Ecto neural progenitor cell (in vitro differentiated cells): ENCODE results near the gene CCNL2.

ENCODE experiments used
- DNase-seq: peaks from one replicate; pipeline ENCODE4 v3.0.0-alpha.2; 2018; ENCODE audit warnings: low spot score

The CCNL2 gene

DNA sequence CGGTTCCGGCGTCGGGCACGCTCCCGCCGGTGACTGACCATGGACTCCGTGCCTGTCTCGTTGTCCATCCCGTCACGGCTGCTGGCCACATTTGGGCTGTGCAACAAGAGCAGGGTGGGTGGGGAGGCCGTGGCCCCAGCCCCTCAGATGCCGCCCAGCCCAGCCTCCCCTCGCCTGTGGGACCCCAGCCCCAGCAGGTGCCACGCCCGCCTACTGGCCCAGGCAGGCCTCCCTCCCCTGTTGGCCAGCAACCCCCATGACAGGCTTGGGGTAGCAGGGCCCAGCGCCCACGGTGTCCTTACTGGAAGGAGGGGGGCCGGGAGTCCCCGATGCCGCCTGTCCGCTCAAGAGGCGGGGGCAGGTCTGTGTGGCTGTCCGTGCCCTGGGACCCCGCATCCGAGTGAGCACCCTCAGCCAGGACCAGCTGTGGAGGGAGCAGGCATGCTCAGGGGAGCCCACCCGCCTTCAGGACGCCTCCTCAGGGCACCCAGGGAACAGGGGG, 57.0 kb downstream of the CCNL2 start:
- no peak for DNase-seq

DNA sequence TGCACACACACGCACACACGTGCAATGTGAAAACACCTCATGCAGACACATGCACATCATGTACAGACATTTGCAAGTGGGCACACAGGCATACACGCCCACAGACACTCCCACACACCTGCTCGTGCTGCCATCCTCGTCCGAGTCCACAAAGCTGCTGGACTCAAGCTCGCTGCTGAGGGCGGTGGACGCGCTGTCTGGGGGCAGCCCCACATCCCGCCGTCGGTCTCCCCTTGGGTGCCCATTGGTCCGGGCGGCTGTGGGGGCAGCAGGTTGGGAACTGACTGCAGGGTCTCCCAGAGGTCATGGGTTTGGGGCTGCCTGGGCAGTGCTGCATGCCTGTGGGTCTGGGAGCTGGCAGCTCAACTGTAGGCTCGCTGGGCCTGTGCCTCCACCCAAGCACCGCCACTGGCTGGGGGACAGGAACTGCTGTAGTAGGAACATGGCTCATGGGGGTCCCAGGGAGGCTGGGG, 57.5 kb downstream of the CCNL2 start:
- DNase-seq: no peak

DNA sequence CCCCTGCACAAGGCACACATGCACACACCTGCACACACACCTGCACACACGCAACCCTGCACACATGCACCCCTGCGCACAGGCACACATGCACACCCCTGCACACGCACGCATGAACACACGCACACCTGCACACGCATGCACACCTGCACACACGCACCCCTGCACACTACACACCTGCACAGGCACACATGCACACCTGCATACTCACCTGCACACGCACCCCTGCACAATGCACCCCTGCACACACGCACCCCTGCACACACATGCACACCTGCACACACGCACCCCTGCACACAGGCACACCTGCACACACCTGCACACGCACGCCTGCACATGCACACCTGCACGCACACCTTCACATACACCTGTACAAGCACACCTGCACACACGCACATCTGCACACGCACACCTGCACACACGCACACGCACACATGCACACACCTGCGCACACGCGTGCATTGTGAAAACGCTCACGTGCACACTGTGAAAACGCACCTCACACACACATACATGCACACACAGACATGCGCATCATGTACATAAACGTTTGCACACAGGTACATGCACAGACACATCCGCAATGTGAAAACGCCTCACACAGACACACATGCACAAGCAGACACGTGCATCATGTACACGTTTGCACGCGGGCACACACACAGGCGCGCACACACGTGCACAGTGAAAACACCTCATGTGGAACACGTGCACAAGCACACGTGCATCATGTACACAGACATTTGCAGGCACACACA, 58.2 kb downstream of the CCNL2 start:
- no peak for DNase-seq

DNA sequence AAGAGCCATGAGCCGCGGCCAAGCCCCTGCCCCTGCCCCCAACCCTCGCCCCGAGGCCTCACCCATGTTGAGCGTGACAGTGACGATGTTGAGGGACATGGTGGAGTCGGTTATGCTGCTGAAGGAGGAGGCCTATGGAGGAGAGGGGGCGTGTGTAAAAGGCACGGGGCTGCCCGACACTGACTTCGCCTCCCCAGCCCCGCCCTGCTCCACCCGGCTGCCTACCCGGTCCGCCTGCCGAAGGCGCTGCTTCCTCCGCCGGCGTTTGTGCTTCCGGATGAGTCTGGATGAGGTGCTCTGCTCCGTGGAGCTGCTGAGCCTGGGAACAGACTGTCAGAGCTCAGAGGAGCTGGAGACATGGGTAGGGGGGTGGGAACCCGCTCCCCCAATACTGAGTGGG, 59.0 kb downstream of the CCNL2 start:
- no peak for DNase-seq

DNA sequence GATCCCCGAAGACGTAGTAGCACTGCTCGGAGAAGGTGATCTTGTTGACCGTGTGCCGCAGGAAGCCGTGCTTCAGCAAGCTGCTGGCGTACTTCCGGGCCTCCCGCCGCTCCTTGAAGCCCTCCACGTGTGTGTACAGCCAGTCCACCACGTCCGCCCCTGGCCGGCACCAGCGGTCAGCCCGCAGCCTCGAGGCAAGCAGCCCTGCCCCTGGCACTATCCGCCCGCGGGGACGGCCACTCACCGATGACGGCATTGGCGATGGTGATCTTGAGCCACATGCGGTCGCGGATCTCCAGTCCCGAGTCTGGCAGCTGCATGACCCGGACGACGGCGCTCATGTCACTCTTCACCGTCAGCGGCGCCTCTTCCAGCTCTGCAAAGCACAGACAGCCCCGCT, 60.9 kb downstream of the CCNL2 start:
- DNase-seq: no peak

DNA sequence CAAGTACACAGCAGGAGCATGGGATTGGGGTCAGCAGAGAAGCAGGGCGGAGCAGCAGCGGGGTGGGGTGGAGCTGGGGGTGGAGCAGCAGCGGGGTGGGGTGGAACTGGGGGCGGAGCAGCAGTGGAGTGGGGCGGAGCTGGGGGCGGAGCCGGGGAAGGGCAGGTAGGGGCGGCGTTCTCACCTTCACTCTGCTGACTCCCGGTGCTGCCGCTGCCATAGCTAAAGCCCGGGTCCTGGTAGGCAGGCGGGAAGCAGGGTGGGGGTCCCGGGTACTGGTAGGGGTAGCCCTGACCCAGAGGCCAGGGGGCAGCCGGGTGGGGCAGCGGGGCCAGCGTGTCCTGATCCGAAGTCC, 61.4 kb downstream of the CCNL2 start:
- no peak for DNase-seq

DNA sequence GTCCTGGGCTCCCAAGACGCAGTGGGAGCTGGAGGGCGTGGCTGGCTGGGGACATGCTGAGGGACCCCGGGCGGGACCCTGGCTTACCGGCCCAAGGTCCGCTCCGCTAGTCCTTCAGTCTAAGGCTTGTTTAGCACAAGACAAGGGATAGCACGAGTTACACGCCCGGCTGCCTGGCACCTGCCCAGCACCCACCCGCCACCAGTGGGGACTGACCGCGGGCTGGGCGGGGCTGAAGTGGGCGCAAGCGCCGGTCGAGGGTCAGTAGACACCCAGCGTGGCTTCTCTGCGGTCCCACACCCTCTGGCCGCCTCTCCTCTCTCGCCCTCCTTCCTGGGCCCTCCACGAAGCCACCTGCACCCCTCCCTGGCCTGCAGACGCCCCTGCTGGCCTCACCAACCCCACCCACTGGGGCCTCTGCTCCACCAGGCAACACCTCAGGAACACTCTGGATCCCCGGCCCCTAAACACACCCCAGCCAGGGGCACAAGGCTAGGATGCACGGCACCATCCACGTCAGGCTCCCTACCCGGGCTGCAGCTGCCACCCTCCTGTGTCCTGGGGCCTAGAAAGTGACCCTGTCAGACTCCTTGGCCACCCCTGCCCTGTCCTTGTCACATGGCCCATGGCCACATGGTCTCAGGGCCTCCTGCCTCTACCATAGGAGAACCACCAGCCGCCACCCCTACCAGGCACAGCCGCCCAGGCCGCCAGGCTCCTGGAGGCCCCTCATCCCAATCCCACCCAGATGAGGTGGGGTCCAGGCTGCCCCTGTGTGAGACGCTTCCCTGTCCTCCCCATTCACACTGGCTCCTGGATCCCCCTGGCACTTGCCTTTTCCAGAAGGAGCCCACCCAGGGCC, 62.0 kb downstream of the CCNL2 start:
- no peak for DNase-seq

DNA sequence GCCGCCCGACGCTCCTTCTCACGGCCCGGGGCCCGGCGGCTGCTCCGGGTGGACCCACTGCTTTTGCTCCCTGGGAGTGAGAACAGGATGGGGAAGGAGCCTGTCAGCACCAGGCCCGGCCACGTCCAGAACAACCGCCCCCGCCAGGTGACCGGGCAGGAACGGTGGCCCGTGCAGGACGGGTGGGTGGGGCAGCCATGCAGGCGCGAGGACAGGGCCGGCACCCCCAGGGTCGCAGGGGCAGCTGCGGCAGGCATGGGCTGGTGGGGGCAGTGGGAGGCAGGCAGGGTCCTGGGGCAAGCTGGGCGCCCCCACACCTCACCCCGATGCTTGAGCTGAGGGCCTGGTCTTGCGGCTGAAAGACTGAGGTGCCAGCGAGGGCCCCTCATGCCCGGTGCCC, 62.7 kb downstream of the CCNL2 start:
- no peak for DNase-seq

DNA sequence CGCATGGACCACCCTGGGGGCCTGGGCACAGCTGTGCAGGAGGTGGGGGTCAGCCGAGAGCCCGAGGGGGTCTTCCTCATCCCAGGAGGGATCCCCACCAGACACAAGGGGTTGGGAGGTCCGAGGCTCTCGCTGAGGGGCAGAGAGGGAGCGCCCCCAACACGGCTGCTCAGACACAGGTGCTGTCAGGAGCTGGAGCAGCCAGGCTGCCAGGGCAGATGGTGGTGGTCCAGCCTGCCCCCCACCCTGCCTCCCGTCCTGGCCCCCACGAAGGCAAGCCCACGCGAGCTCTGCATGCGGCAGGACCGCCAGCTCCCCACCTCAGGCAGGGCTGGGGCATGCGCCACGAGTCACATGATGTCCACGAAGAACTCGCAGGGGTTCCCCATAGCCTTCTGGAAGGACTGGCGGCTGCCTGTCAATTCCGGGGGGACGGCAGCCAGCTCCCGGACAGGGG, 63.3 kb downstream of the CCNL2 start:
- DNase-seq: no peak
